WI38 (cell line): ENCODE measurements around the gene HOXD11.
A peak's percentile ranks its signal among the peaks of the same experiment; 100 is the strongest.

Source experiments
- H3K4me3 ChIP-seq: 2 replicates; pipeline ENCODE4 v1.5.1; 2011; ENCODE audit warnings: low read depth, mild to moderate bottlenecking, control low read depth, low read length
- TF ChIP-seq, protein P1 (sequence below): IDR thresholded peaks from 2 replicates; pipeline ENCODE4 v1.5.1; 2012; ENCODE audit warnings: low read depth, mild to moderate bottlenecking, control low read depth, low read length

HOXD11 gene

DNA sequence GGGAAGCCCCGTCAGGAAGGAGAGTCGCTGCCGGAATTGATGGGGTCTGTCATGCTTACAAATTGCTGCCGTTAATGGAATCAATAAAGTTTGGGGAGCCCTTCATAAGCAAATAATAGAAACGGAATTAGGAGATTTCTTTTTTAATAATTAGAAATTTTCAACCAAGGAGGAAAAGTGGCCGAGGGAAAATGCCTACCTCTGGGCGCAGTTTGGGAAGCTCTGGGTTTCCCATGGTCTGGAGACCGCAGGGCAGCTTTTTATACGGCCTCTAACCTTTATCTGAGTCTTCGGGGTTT, 24.6 kb upstream of the HOXD11 start:
- TF ChIP-seq, protein P1, sequence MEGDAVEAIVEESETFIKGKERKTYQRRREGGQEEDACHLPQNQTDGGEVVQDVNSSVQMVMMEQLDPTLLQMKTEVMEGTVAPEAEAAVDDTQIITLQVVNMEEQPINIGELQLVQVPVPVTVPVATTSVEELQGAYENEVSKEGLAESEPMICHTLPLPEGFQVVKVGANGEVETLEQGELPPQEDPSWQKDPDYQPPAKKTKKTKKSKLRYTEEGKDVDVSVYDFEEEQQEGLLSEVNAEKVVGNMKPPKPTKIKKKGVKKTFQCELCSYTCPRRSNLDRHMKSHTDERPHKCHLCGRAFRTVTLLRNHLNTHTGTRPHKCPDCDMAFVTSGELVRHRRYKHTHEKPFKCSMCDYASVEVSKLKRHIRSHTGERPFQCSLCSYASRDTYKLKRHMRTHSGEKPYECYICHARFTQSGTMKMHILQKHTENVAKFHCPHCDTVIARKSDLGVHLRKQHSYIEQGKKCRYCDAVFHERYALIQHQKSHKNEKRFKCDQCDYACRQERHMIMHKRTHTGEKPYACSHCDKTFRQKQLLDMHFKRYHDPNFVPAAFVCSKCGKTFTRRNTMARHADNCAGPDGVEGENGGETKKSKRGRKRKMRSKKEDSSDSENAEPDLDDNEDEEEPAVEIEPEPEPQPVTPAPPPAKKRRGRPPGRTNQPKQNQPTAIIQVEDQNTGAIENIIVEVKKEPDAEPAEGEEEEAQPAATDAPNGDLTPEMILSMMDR = no peak
- no peak overlapping the region for H3K4me3 ChIP-seq

- TF ChIP-seq, protein P1 = no peak
These were observed 24.0 kb upstream of the HOXD11 start for GRCh38 chr2:176082824-176083751.

DNA sequence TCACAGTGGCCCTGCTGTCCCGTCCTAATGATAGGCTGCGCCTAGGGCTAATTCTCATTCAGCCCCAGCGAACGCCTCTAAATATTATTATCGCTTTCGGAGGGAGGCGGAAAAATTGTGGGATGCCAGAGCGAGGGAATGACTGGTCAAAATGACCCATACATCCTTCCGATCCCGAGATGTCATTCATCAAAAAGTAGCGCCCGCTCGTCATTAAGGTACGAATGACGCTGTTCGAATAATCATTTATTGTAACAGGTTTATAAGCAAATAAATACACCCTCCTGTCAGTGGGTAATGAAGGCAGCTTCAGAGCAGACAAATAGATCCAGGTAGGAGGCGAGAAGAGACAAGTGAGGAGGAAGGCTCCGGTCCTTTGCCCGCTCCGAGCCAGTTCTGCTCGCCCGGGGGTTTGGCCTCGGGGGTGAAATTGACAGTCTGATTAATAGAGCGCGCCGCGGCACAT, 23.3 kb upstream of the HOXD11 start, which contains the start of gene EVX2:
TSS of gene EVX2 (minus strand) at position 167 of the 466 bp plus-strand sequence. CDS start 186 bp downstream, outside the sequence.
- TF ChIP-seq, protein P1 = no peak
- no peak within 1 kb of the TSS for H3K4me3 ChIP-seq

More at GRCh38 chr2:176082824-176083751, 24.0 kb upstream of the HOXD11 start:
- no peak overlapping the region for H3K4me3 ChIP-seq

- TF ChIP-seq, protein P1 = no peak
- no peak overlapping the region for H3K4me3 ChIP-seq
These were observed 22.4 kb upstream of the HOXD11 start for GRCh38 chr2:176084611-176085119.

GRCh38 chr2:176085120-176085788, 21.8 kb upstream of the HOXD11 start:
- H3K4me3 ChIP-seq = no peak overlapping the region
- TF ChIP-seq, protein P1 = no peak

DNA sequence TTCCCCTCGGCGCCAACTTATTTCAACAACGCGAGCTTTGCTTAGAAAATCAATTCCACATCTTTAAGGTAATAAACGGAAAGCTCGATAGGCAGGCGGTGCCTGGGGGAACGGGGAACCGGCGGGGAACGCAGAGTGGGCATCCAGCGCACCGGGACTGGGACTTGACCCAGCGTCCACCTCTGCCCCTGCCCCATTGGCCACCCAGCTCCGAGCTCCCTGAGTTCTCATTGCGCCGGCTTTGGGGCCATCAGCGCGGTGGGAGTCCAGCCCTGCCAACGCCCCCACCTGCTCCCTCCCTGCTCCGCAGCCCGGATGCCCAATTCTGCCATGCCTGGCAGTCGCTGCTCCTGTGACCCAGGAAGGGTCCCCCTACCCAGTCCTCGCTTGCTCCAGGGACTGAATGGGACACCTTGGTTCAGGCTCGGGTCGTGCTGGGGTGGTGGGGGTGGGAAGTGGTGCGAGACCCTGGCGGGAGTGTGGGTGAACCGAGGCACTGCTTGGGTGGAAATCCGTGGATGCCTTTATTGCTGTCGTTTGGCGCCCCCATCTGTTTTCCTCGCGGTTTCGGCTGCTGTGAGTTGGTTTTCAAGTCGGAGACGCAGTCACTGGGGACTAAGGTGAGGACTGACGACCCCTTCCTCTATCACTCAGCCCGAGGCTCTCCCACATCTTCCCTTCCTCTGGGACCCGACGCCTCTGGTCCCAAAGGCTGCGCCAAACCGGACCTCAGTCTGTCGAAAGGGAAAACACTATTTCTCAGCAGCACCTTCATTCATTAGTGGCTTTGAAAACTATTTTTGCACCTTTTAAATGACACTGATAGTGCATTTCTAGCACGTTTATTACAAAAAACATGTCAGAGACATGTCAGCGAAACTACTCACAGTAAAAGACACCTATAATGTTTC, 21.0 kb upstream of the HOXD11 start:
- TF ChIP-seq, protein P1 = peak; percentile 48
- H3K4me3 ChIP-seq = no peak overlapping the region
